ENCODE measurements around the gene HMGB1.

The HMGB1 gene

GRCh38 chr13:30499338-30499737 is 33.6 kb upstream of the HMGB1 start:
- Histone ChIP-seq H3K4me1 (ENCODE audit: insufficient read depth, low read length) (peaks cover 19% of the 10 kb centered on the region), H3K27me3 (ENCODE audit: insufficient read depth, low read length, poor library complexity) (no peaks in the 10 kb centered on the region), H3K9ac (ENCODE audit: low read depth, low read length) (no peak overlapping the region), H4K20me1 (ENCODE audit: insufficient read depth, low read length) (no peaks in the 10 kb centered on the region), H2AFZ (ENCODE audit: low read depth, low read length) (no peak overlapping the region; the same call in 1 of the 2 replicates), H3K4me3 (ENCODE audit: low read depth in 1 of 2, low read length in 2 of 2) (no peak overlapping the region), H3K79me2 (ENCODE audit: insufficient read depth, low read length) (no peaks in the 10 kb centered on the region), H3K27ac (ENCODE audit: low read length) (0 out of 2 replicates have a peak overlapping the region, but pooled peaks have one; percentile 0), H3K4me2 (ENCODE audit: insufficient read depth, low read length) (no peak overlapping the region), H3K36me3 (ENCODE audit: insufficient read depth, low read length) (no peaks in the 10 kb centered on the region), H3K9me3 (ENCODE audit: insufficient read depth, low read length, severe bottlenecking) (no peaks in the 10 kb centered on the region)
- DNase-seq (no peak), ATAC-seq (ENCODE audit: insufficient read depth, low read depth) (peak; percentile 69)
- no peak for TF ChIP-seq EZH2 (IDR thresholded peaks at IDR 0.05; ENCODE audit: borderline replicate concordance, low read depth, low read length, severe bottlenecking)
- TF ChIP-seq CTCF (IDR thresholded peaks at IDR 0.05; ENCODE audit: borderline replicate concordance, extremely low read depth, low read length, poor library complexity, severe bottlenecking) = no peak

- Histone ChIP-seq H3K9ac (ENCODE audit: low read depth, low read length) (no peak overlapping the region), H3K36me3 (ENCODE audit: insufficient read depth, low read length) (no peaks in the 10 kb centered on the region), H3K4me1 (ENCODE audit: insufficient read depth, low read length) (peaks cover 11% of the 10 kb centered on the region), H3K9me3 (ENCODE audit: insufficient read depth, low read length, severe bottlenecking) (no peaks in the 10 kb centered on the region), H3K4me2 (ENCODE audit: insufficient read depth, low read length) (no peak overlapping the region), H3K4me3 (ENCODE audit: low read depth in 1 of 2, low read length in 2 of 2) (no peak overlapping the region), H3K27ac (ENCODE audit: low read length) (no peak overlapping the region), H2AFZ (ENCODE audit: low read depth, low read length) (no peak overlapping the region), H4K20me1 (ENCODE audit: insufficient read depth, low read length) (no peaks in the 10 kb centered on the region), H3K27me3 (ENCODE audit: insufficient read depth, low read length, poor library complexity) (no peaks in the 10 kb centered on the region), H3K79me2 (ENCODE audit: insufficient read depth, low read length) (no peaks in the 10 kb centered on the region)
- no peak for TF ChIP-seq CTCF (IDR thresholded peaks at IDR 0.05; ENCODE audit: borderline replicate concordance, extremely low read depth, low read length, poor library complexity, severe bottlenecking)
- TF ChIP-seq EZH2 (IDR thresholded peaks at IDR 0.05; ENCODE audit: borderline replicate concordance, low read depth, low read length, severe bottlenecking) = no peak
- DNase-seq (no peak), ATAC-seq (ENCODE audit: insufficient read depth, low read depth) (no peak)
Observed at GRCh38 chr13:30496147-30496546, 30.4 kb upstream of the HMGB1 start.

- Histone ChIP-seq H2AFZ (ENCODE audit: low read depth, low read length) (no peak overlapping the region), H3K36me3 (ENCODE audit: insufficient read depth, low read length) (no peaks in the 10 kb centered on the region), H3K4me3 (ENCODE audit: low read depth in 1 of 2, low read length in 2 of 2) (no peak overlapping the region), H3K9me3 (ENCODE audit: insufficient read depth, low read length, severe bottlenecking) (no peaks in the 10 kb centered on the region), H4K20me1 (ENCODE audit: insufficient read depth, low read length) (no peaks in the 10 kb centered on the region), H3K4me2 (ENCODE audit: insufficient read depth, low read length) (no peak overlapping the region), H3K27ac (ENCODE audit: low read length) (no peak overlapping the region), H3K27me3 (ENCODE audit: insufficient read depth, low read length, poor library complexity) (no peaks in the 10 kb centered on the region), H3K9ac (ENCODE audit: low read depth, low read length) (no peak overlapping the region), H3K79me2 (ENCODE audit: insufficient read depth, low read length) (no peaks in the 10 kb centered on the region), H3K4me1 (ENCODE audit: insufficient read depth, low read length) (peaks cover 11% of the 10 kb centered on the region)
- no peak for DNase-seq
- TF ChIP-seq CTCF (IDR thresholded peaks at IDR 0.05; ENCODE audit: borderline replicate concordance, extremely low read depth, low read length, poor library complexity, severe bottlenecking) (no peak), EZH2 (IDR thresholded peaks at IDR 0.05; ENCODE audit: borderline replicate concordance, low read depth, low read length, severe bottlenecking) (no peak)
- ATAC-seq (ENCODE audit: insufficient read depth, low read depth) = no peak
Observed at GRCh38 chr13:30495746-30496145, 30.0 kb upstream of the HMGB1 start.
